Progenitor cell of endocrine pancreas (in vitro differentiated cells): ENCODE results near the gene SCAND1. TPM values are rescaled to one million over a fixed set of nuclear protein-coding genes. Genes with fewer than 3 reads are reported as not detected.
"Not testable (repeated sequence)": the region's sequence is repeated elsewhere in the genome, so short reads cannot be mapped to it uniquely, and the experiment has no call there.

Experiments used
- DNase-seq: peaks from one replicate; pipeline ENCODE4 v3.0.0; 2021; ENCODE audit warnings: low spot score; ENCODE audit not compliant: unreplicated experiment
- H3K27ac Mint-ChIP-seq: 2 replicates; pipeline ENCODE4 v1.8.0; 2021; ENCODE audit warnings: mild to moderate bottlenecking, moderate library complexity, mixed read lengths
- H3K27me3 Mint-ChIP-seq: 2 replicates; pipeline ENCODE4 v1.8.0; 2021; ENCODE audit warnings: mixed read lengths
- H3K36me3 Mint-ChIP-seq: 2 replicates; pipeline ENCODE4 v1.8.0; 2022; ENCODE audit warnings: mixed read lengths; ENCODE audit not compliant: insufficient read depth
- H3K4me1 Mint-ChIP-seq: 2 replicates; pipeline ENCODE4 v1.8.0; 2021; ENCODE audit warnings: low read depth, mixed read lengths
- H3K4me3 Mint-ChIP-seq: 2 replicates; pipeline ENCODE4 v1.8.0; 2021; ENCODE audit warnings: low read depth, mild to moderate bottlenecking, moderate library complexity, mixed read lengths
- H3K9me3 Mint-ChIP-seq: 2 replicates; pipeline ENCODE4 v1.8.0; 2021; ENCODE audit warnings: low read depth, mixed read lengths
- total RNA-seq: library from RNA; stranded (reverse); gene quantifications from 2 replicates; pipeline ENCODE4 v1.2.1, GENCODE V29; 2021
- TF ChIP-seq, protein P1 (sequence below): fragments of 200-600 bp; sonication (generic); IDR thresholded peaks from one replicate; pipeline ENCODE4 v1.5.0; 2021; ENCODE audit warnings: antibody characterized with exemption, mild to moderate bottlenecking; ENCODE audit not compliant: unreplicated experiment

SCAND1 gene
- total RNA-seq, 1 donor from 2014 or later = 73.5 TPM

DNA sequence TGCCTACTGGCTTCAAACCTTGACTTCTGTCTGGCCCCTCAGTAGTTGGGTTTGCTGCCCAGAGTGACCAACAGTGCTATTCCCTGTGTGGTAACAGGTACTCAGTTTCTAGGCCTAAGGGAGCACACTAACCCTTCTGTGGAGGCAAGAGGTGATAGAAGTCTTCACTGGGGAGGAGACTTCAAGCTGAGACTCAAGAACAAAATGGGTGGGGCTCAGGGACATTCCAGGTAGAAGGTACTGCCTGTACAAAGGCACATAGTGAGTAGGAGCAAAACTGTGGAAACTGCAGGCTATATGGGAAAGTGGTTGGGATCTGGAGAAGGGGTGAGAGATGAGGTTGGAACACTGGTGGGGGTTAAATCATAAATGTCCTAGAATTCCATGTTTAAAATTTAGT is 2.3 kb upstream of the SCAND1 start:
- H3K36me3 Mint-ChIP-seq = peaks cover 1% of the 10 kb centered on the region
- DNase-seq = no peak
- no peak overlapping the region for H3K27ac Mint-ChIP-seq
- peaks cover 10% of the 10 kb centered on the region for H3K4me1 Mint-ChIP-seq
- TF ChIP-seq, protein P1, sequence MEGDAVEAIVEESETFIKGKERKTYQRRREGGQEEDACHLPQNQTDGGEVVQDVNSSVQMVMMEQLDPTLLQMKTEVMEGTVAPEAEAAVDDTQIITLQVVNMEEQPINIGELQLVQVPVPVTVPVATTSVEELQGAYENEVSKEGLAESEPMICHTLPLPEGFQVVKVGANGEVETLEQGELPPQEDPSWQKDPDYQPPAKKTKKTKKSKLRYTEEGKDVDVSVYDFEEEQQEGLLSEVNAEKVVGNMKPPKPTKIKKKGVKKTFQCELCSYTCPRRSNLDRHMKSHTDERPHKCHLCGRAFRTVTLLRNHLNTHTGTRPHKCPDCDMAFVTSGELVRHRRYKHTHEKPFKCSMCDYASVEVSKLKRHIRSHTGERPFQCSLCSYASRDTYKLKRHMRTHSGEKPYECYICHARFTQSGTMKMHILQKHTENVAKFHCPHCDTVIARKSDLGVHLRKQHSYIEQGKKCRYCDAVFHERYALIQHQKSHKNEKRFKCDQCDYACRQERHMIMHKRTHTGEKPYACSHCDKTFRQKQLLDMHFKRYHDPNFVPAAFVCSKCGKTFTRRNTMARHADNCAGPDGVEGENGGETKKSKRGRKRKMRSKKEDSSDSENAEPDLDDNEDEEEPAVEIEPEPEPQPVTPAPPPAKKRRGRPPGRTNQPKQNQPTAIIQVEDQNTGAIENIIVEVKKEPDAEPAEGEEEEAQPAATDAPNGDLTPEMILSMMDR = no peak
- peaks cover 7% of the 10 kb centered on the region for H3K27me3 Mint-ChIP-seq
- peaks cover 3% of the 10 kb centered on the region for H3K9me3 Mint-ChIP-seq
- no peak overlapping the region for H3K4me3 Mint-ChIP-seq

DNA sequence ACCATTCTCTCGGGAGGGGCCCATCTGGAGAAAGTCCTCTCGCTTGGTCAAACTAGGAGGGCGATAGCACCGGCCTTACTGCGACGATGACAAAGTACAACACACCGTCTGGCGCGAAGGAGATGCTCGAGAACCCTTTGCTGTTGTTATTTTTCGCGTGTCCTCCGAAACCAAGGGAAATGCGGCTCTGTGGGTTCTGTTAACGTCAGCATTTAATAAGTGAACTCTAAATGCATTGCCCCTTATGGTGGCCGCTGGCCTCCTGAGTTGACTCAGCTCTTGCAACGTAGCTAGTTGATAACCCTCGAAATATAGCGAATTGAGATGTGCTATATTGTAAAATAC is 577 bp upstream of the SCAND1 start:
- no peak for DNase-seq
- Mint-ChIP-seq H3K4me3 (peak overlapping the region; percentile 99), H3K27me3 (no peaks in the 10 kb centered on the region), H3K27ac (peak overlapping the region; percentile 98), H3K36me3 (peaks cover 1% of the 10 kb centered on the region), H3K9me3 (peaks cover 3% of the 10 kb centered on the region), H3K4me1 (peaks cover 10% of the 10 kb centered on the region)
- TF ChIP-seq, protein P1 = no peak

DNA sequence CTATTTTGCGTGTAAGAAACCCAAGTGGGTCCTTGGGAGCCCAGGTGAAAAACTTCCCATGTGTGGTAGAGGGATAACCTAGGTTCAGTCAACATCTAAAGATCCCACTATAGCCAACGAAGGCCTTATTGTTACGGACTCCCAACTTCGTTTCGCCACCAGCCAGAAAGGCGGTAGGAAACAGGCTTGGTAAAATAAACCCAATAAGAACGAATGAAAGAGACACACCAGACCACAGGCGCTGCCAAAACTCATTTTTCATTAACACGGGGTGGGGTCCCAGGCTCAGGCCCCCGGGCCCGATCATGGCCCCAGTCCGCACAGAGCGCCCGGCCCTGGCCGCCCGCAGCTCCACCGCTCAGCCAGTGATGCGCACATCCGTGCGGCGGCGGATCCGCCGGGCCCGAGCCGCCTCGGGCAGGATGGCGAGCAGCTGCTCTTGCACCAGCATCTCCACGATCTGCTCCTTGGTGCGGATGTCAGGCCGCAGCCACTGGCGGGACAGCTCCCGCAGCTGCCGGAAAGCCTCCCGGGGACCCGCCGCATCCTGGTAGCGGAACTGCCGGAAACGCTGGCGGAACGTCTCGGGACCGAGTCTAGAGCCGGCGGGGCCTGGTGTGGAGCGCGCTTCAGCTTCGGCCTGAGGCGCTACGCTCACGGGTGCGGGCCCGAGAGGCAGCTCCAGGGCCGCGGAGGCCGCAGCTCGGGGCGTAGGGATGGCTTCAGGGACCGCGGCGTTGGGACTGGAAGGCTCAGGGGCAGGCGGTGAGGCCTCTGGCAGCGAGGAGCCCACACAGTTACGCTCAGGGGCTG is 709 bp downstream of the SCAND1 start:
- H3K4me3 Mint-ChIP-seq = peak overlapping the region; percentile 99
- peaks cover 1% of the 10 kb centered on the region for H3K36me3 Mint-ChIP-seq
- peak; percentile 36 for DNase-seq
- TF ChIP-seq, protein P1 = no peak
- no peaks in the 10 kb centered on the region for H3K27me3 Mint-ChIP-seq
- peaks cover 10% of the 10 kb centered on the region for H3K4me1 Mint-ChIP-seq
- H3K9me3 Mint-ChIP-seq = no peaks in the 10 kb centered on the region
- H3K27ac Mint-ChIP-seq = peak overlapping the region; percentile 98

- TF ChIP-seq, protein P1 = no peak
- Mint-ChIP-seq H3K4me1 (peaks cover 10% of the 10 kb centered on the region), H3K27me3 (no peaks in the 10 kb centered on the region), H3K4me3 (peak overlapping the region; percentile 99), H3K27ac (peak overlapping the region; percentile 98), H3K9me3 (no peaks in the 10 kb centered on the region), H3K36me3 (peaks cover 1% of the 10 kb centered on the region)
- no peak for DNase-seq
These were observed 1.6 kb downstream of the SCAND1 start for GRCh38 chr20:35952480-35953386.

- Mint-ChIP-seq H3K4me1 (peaks cover 10% of the 10 kb centered on the region), H3K27ac (peak overlapping the region; percentile 98), H3K4me3 (peak overlapping the region; percentile 99)
- H3K27me3 Mint-ChIP-seq, H3K36me3 Mint-ChIP-seq, DNase-seq, H3K9me3 Mint-ChIP-seq: not testable (repeated sequence)
These were observed 2.2 kb downstream of the SCAND1 start for GRCh38 chr20:35952080-35952479.
